Fibroblast of skin of right quadriceps (primary cell): ENCODE data around the gene CHST8.
A peak's percentile ranks its signal among the peaks of the same experiment; 100 is the strongest.
"Not testable (repeated sequence)": the region's sequence is repeated elsewhere in the genome, so short reads cannot be mapped to it uniquely, and the experiment has no call there.

Experiments
- DNase-seq: peaks from one replicate; pipeline ENCODE4 v3.0.0-alpha.2; 2013

CHST8 gene

GRCh38 chr19:33621811-33622504 lies at the start of gene CHST8:
TSS of gene CHST8 (plus strand) at chr19:33621953. CDS start at chr19:33689262, 67,309 bp downstream.
- DNase-seq: peak; percentile 29

GRCh38 chr19:33572929-33573328 lies 48.8 kb upstream of the CHST8 start:
- DNase-seq: no peak

- no peak for DNase-seq
Observed at GRCh38 chr19:33574824-33575223, 46.9 kb upstream of the CHST8 start.

GRCh38 chr19:33578697-33579096 lies 43.1 kb upstream of the CHST8 start:
- no peak for DNase-seq

- DNase-seq: no peak
Observed at GRCh38 chr19:33580026-33580644, 41.6 kb upstream of the CHST8 start.

- DNase-seq: no peak
Observed at GRCh38 chr19:33580645-33581037, 41.1 kb upstream of the CHST8 start.

- DNase-seq: no peak
Observed at GRCh38 chr19:33582914-33583313, 38.8 kb upstream of the CHST8 start.

- no peak for DNase-seq
Observed at GRCh38 chr19:33587150-33587549, 34.6 kb upstream of the CHST8 start.

GRCh38 chr19:33590224-33590623 lies 31.5 kb upstream of the CHST8 start:
- no peak for DNase-seq

GRCh38 chr19:33595783-33596182 lies 26.0 kb upstream of the CHST8 start:
- DNase-seq: no peak

- DNase-seq: no peak
Observed at GRCh38 chr19:33601583-33601982, 20.2 kb upstream of the CHST8 start.

GRCh38 chr19:33602576-33603204 lies 19.1 kb upstream of the CHST8 start:
- DNase-seq: no peak

GRCh38 chr19:33603377-33603776 lies 18.4 kb upstream of the CHST8 start:
- DNase-seq: no peak

GRCh38 chr19:33604651-33605050 lies 17.1 kb upstream of the CHST8 start:
- no peak for DNase-seq

- not testable (repeated sequence) for DNase-seq
Observed at GRCh38 chr19:33605803-33606295, 15.9 kb upstream of the CHST8 start.

GRCh38 chr19:33606556-33606955 lies 15.2 kb upstream of the CHST8 start:
- DNase-seq: no peak

GRCh38 chr19:33609353-33609752 lies 12.4 kb upstream of the CHST8 start:
- DNase-seq: no peak

GRCh38 chr19:33610588-33610987 lies 11.2 kb upstream of the CHST8 start:
- no peak for DNase-seq

- no peak for DNase-seq
Observed at GRCh38 chr19:33612928-33613619, 8.7 kb upstream of the CHST8 start.

GRCh38 chr19:33613620-33614000 lies 8.1 kb upstream of the CHST8 start:
- no peak for DNase-seq

GRCh38 chr19:33616346-33616745 lies 5.4 kb upstream of the CHST8 start:
- no peak for DNase-seq

GRCh38 chr19:33616857-33617256 lies 4.9 kb upstream of the CHST8 start:
- no peak for DNase-seq

- DNase-seq: not testable (repeated sequence)
Observed at GRCh38 chr19:33618363-33618762, 3.4 kb upstream of the CHST8 start.

- no peak for DNase-seq
Observed at GRCh38 chr19:33618884-33619283, 2.9 kb upstream of the CHST8 start.
